Stimulated activated naive B cell treated with anti-CD40 and anti-IgM and Interleukin-4, amounts not matched to agents 10 μg/mL and 1 μg/mL and 100 μg/mL, for 72 hours (primary cell): ENCODE data around the gene WDFY4.

Source experiments
- ATAC-seq, 2 donors: fragments of 150-1000 bp; cut with Tn5 transposase; replicated peaks; 2 replicates each; pipeline ENCODE4 v1.10.0; 2021; ENCODE audit warnings: moderate library complexity in 1 of 2
- DNase-seq: peaks from one replicate; pipeline ENCODE4 v3.0.0; 2021
- H3K27ac Mint-ChIP-seq: one replicate; pipeline ENCODE4 v1.8.0; 2022; ENCODE audit warnings: mild to moderate bottlenecking, mixed read lengths
- H3K27me3 Mint-ChIP-seq, 2 donors: one replicate each; pipeline ENCODE4 v1.8.0; 2022; ENCODE audit warnings: mixed read lengths in 2 of 2
- H3K36me3 Mint-ChIP-seq, 2 donors: one replicate each; pipeline ENCODE4 v1.8.0; 2022; ENCODE audit warnings: mixed read lengths in 2 of 2, mild to moderate bottlenecking in 1 of 2
- H3K4me1 Mint-ChIP-seq, 2 donors: one replicate each; pipeline ENCODE4 v1.8.0; 2022; ENCODE audit warnings: mixed read lengths in 2 of 2, mild to moderate bottlenecking in 1 of 2
- H3K4me3 Mint-ChIP-seq, 2 donors: one replicate each; pipeline ENCODE4 v1.8.0; 2022; ENCODE audit warnings: mild to moderate bottlenecking in 2 of 2, mixed read lengths in 2 of 2, moderate library complexity in 1 of 2
- H3K9me3 Mint-ChIP-seq, 2 donors: one replicate each; pipeline ENCODE4 v1.8.0; 2022; ENCODE audit warnings: mixed read lengths in 2 of 2, mild to moderate bottlenecking in 1 of 2

WDFY4 gene

DNA sequence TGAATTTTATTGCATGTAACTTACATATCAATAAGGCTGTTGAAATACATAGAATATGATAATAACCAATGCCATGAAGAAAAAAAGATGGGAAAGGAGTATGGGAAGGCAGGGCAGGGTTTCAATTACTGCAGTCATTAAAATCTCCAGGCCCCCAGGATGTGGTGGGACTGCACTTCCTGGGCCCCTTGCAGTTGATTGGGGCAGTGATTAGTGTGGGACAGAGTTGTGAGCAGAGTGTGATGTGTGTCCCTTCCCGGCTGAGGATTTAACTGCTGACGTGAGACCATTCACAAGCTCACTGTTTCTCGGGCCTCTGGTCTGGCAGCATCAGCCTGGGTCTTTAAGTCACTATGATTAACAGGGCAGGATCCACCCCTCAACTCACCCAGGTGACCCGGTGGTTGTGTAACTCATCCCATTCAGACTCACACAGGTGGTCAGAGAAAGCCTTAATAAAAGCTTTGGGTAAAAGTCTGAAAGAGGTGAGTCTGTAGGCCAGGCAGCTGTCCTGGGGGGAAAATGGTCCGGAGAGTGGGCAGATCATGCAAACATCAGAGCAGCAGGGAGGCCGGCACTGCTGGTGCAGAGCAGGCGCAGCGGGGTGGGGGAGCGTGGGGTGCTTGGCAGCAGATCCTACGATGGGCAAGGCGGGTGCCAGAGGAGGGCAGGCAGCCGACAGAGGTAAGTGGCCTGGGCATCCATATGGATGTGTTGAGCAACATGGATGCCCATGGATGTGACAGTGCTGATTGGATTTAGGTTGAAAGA is 36.3 kb upstream of the WDFY4 start:
- H3K4me3 Mint-ChIP-seq = no peak overlapping the region
- H3K27me3 Mint-ChIP-seq = peaks cover 22 to 31% of the 10 kb centered on the region in 2 donors
- H3K27ac Mint-ChIP-seq = no peak overlapping the region
- ATAC-seq = no peak
- H3K36me3 Mint-ChIP-seq = peaks cover 2% of the 10 kb centered on the region in 2 donors
- DNase-seq = no peak
- no peaks in the 10 kb centered on the region for H3K9me3 Mint-ChIP-seq
- peaks cover 17 to 28% of the 10 kb centered on the region in 2 donors for H3K4me1 Mint-ChIP-seq

DNA sequence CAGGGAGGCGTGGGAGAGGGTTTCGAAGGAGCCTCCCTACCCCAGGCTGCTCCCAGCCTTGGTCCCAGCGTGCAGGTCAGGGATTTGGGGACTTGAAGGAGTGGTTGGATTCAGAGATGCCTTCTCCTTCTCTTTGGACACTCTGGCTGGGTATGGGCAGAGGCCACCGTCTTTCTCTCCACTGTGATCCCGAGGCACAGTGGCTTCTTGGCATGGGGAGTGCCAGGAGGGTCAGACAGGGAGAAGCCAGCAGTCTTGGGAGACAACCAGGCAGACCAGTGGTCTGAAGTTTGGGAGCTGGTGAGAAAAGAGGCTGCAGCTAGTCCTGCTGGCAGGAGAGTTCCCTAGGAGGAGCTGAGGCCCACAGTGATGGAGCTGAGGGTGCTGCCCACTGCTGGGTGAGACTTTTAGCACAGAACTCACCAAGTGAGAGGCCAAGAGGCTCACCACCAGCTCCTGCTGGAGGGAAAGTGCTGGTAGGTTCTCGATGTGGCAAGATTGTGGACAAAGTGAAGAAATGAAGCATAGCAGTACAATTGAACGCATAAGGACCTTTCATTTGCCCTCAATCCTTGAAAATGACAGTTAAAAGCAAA is 35.2 kb upstream of the WDFY4 start:
- no peak overlapping the region for H3K27ac Mint-ChIP-seq
- H3K36me3 Mint-ChIP-seq = peaks cover 2 to 6% of the 10 kb centered on the region in 2 donors
- H3K9me3 Mint-ChIP-seq = peaks cover 0 to 2% of the 10 kb centered on the region in 2 donors
- no peak for DNase-seq
- peak in 1 of 2 donors; percentile 25 for ATAC-seq
- peaks cover 27 to 38% of the 10 kb centered on the region in 2 donors for H3K27me3 Mint-ChIP-seq
- H3K4me3 Mint-ChIP-seq = no peak overlapping the region
- peaks cover 22 to 32% of the 10 kb centered on the region in 2 donors for H3K4me1 Mint-ChIP-seq

- H3K27ac Mint-ChIP-seq = no peak overlapping the region
- no peak for ATAC-seq
- H3K27me3 Mint-ChIP-seq = peaks cover 36 to 49% of the 10 kb centered on the region in 2 donors
- peaks cover 24 to 49% of the 10 kb centered on the region in 2 donors for H3K4me1 Mint-ChIP-seq
- no peak overlapping the region for H3K4me3 Mint-ChIP-seq
- H3K36me3 Mint-ChIP-seq = peaks cover 2 to 10% of the 10 kb centered on the region in 2 donors
- no peak for DNase-seq
- H3K9me3 Mint-ChIP-seq = peaks cover 0 to 2% of the 10 kb centered on the region in 2 donors
These were observed 33.4 kb upstream of the WDFY4 start for GRCh38 chr10:48651293-48651692.

DNA sequence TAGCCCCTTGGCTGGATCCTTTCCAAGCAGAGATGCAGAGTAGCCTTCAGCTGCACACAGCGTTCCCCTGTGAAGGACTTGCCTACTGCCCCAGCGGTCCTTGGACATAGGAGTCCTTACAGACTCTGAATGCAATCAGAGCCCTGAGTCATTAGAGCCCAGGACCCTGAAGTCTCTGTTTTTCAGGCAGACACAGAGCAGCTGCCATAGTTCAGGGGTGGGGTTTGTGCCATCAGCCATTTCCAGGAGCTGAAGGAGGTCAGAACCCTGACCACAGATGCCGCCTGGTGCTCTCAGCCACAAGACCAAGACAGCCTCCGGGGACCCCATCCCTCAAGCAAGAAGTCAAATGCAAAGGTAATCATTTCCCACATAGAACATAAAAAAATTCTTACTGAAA is 32.8 kb upstream of the WDFY4 start:
- Mint-ChIP-seq H3K4me3 (no peak overlapping the region), H3K9me3 (peaks cover 0 to 2% of the 10 kb centered on the region in 2 donors), H3K27ac (no peak overlapping the region), H3K27me3 (peaks cover 36 to 49% of the 10 kb centered on the region in 2 donors), H3K36me3 (peaks cover 2 to 10% of the 10 kb centered on the region in 2 donors), H3K4me1 (peaks cover 29 to 54% of the 10 kb centered on the region in 2 donors)
- DNase-seq = no peak
- peak in 1 of 2 donors; percentile 24 for ATAC-seq

GRCh38 chr10:48652344-48652743 is 32.3 kb upstream of the WDFY4 start:
- DNase-seq (no peak), ATAC-seq (no peak)
- peaks cover 0 to 2% of the 10 kb centered on the region in 2 donors for H3K9me3 Mint-ChIP-seq
- H3K27me3 Mint-ChIP-seq = peaks cover 36 to 49% of the 10 kb centered on the region in 2 donors
- H3K27ac Mint-ChIP-seq = no peak overlapping the region
- H3K4me1 Mint-ChIP-seq = peaks cover 29 to 59% of the 10 kb centered on the region in 2 donors
- H3K4me3 Mint-ChIP-seq = no peak overlapping the region
- peaks cover 2 to 10% of the 10 kb centered on the region in 2 donors for H3K36me3 Mint-ChIP-seq

DNA sequence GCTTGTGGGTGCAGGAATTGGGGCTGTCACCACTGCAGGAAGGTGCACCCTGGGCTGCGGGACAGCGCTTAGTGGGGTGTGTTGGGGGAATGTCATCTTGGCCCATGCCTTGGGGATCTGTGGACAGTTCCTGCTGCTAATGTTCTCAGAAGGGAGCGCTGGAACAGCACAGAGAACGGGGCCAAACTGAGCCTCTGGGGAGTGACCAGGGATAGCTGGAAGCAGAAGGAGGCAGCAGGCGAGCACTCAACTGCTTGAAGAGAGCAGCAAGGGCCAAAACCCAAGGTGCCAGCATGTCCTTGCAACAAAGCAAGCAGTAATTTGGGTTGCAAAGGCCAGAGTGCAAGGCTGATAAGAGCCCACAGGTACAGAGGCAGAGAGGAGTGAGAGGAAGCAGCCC is 31.3 kb upstream of the WDFY4 start:
- H3K9me3 Mint-ChIP-seq = peaks cover 0 to 2% of the 10 kb centered on the region in 2 donors
- H3K4me3 Mint-ChIP-seq = peak overlapping the region in 1 of 2 donors; percentile 3
- DNase-seq = no peak
- peaks cover 31 to 66% of the 10 kb centered on the region in 2 donors for H3K4me1 Mint-ChIP-seq
- H3K27me3 Mint-ChIP-seq = peaks cover 36 to 48% of the 10 kb centered on the region in 2 donors
- no peak overlapping the region for H3K27ac Mint-ChIP-seq
- H3K36me3 Mint-ChIP-seq = peaks cover 2 to 10% of the 10 kb centered on the region in 2 donors
- no peak for ATAC-seq

DNA sequence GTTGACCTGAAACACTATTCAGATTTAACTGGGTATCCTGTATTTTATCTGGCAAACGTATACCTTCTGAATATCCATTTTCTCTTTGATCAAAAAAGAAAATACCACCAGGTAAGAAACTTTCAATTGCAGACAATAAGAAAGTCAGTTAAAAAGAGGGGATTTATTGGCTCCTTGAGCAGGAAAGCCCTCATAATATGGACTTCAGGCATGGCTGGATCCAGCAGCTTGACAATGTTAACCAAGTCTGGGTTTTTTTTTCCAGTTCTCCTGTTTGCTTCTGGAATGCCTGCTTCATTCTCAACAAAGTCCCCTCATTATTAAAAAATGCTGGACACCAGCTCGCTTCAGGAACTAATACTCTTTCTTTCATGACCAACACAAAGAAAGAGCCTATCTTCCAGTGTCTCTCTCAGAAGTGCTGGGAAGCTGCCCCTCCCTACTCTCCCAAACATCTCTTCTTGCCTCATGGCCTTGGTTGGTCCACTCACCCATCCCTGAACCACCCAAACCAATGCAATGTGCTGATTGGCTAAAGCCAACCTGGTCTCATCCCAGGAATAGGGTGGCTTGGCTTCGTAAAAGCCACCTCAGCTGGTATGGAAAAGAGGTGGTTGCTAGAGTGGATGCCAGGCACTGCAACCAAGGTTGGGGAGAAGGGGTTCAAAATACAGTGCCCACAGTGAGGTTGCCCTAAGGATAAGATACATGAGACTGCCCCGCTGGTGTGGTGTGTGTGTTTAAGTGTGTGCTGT is 30.6 kb upstream of the WDFY4 start:
- H3K9me3 Mint-ChIP-seq = peaks cover 0 to 2% of the 10 kb centered on the region in 2 donors
- DNase-seq = no peak
- H3K36me3 Mint-ChIP-seq = peaks cover 2 to 10% of the 10 kb centered on the region in 2 donors
- no peak for ATAC-seq
- no peak overlapping the region for H3K27ac Mint-ChIP-seq
- H3K4me3 Mint-ChIP-seq = peak overlapping the region; percentile 29 to 87
- peaks cover 39 to 73% of the 10 kb centered on the region in 2 donors for H3K4me1 Mint-ChIP-seq
- H3K27me3 Mint-ChIP-seq = peaks cover 33 to 40% of the 10 kb centered on the region in 2 donors

DNA sequence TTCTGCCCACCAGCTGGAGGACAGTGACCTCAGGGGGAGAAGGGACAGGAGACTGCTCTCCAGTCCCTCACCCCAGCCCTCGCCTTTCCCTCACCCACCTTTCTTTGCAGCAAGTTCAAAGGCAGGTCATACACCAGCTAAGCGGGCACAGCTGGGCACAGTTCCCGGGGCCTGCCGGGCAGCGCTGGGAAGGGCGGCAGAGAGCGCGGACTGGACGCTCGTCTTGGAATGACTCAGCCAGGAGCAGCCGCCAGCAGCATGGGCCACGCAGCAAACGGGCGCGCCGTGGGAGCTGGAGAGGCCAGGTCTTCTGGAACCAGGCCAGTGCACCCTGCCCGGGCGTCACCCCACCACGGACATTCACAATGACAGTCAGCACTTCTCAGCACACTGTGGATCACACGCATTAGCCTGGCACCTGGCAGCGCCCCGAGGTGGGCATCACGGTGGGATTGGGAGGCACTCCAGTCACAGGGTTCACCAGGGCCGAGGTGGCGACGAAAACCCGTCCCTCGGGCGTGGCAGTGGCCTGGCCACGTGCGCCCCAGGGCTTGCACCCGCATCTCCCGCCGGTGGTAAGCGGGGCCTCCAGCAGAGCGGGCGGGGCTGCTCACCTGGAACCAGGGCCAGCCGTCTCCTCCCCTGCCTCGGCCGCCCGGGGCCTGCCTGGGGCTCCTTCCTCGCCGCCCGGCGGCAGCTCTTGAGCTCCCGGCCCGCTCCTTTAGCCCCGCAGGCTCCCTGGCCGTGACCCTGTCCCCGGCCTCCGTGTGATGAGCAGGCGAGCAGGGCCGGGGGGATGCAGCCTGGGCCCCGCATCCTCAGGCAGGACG is 29.0 kb upstream of the WDFY4 start:
- ATAC-seq (peak; percentile 42 to 53), DNase-seq (peak; percentile 47)
- peaks cover 2 to 10% of the 10 kb centered on the region in 2 donors for H3K36me3 Mint-ChIP-seq
- peak overlapping the region; percentile 87 to 89 for H3K4me3 Mint-ChIP-seq
- peak overlapping the region; percentile 65 for H3K27ac Mint-ChIP-seq
- peaks cover 42 to 77% of the 10 kb centered on the region in 2 donors for H3K4me1 Mint-ChIP-seq
- peaks cover 26 to 32% of the 10 kb centered on the region in 2 donors for H3K27me3 Mint-ChIP-seq
- H3K9me3 Mint-ChIP-seq = peaks cover 0 to 2% of the 10 kb centered on the region in 2 donors

DNA sequence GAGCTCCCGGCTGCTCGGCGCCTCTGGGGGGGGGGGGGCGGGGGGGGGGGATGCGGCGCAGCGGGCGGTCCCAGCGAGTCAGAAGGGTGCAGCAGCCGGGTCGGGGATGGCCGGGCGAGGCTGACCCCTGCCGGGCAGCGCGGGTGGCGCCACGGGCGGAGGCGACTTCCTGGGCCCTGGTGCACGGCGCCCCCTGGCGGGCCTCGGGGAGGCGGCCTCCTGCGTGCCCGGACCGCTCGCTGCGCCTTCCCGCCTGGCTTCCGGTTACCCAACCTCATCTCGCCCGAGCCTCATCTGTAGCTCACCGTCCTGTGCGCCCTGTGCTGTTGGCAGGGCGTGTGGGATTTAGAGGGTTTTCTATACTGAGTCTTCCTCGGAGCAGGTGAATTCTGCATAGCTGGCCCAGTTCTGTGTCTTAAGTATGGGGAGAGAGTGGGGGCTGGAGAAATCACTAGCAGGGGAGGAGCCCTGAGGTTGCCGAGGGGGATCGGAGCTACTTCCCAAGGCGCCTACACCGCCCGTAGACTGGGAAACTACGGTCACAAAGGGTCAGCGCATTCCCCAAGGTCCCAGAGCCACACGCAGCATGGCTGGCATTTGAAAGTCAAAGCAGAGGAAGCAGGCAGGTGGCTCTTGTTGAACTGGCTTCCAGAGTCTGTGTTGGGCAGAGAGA is 28.3 kb upstream of the WDFY4 start:
- H3K27me3 Mint-ChIP-seq = peaks cover 22 to 27% of the 10 kb centered on the region in 2 donors
- DNase-seq (peak; percentile 92), ATAC-seq (peak; percentile 91 to 94)
- H3K4me1 Mint-ChIP-seq = peaks cover 44 to 79% of the 10 kb centered on the region in 2 donors
- peak overlapping the region; percentile 86 for H3K27ac Mint-ChIP-seq
- H3K4me3 Mint-ChIP-seq = peak overlapping the region; percentile 87 to 89
- peaks cover 0 to 2% of the 10 kb centered on the region in 2 donors for H3K9me3 Mint-ChIP-seq
- peaks cover under 1 to 10% of the 10 kb centered on the region in 2 donors for H3K36me3 Mint-ChIP-seq

- peak overlapping the region; percentile 31 for H3K27ac Mint-ChIP-seq
- H3K4me1 Mint-ChIP-seq = peaks cover 46 to 79% of the 10 kb centered on the region in 2 donors
- peaks cover 0 to 10% of the 10 kb centered on the region in 2 donors for H3K36me3 Mint-ChIP-seq
- H3K4me3 Mint-ChIP-seq = peak overlapping the region; percentile 87 to 89
- DNase-seq (no peak), ATAC-seq (no peak)
- H3K9me3 Mint-ChIP-seq = peaks cover 0 to 2% of the 10 kb centered on the region in 2 donors
- H3K27me3 Mint-ChIP-seq = peaks cover 18 to 23% of the 10 kb centered on the region in 2 donors
These were observed 27.8 kb upstream of the WDFY4 start for GRCh38 chr10:48656914-48657305.

DNA sequence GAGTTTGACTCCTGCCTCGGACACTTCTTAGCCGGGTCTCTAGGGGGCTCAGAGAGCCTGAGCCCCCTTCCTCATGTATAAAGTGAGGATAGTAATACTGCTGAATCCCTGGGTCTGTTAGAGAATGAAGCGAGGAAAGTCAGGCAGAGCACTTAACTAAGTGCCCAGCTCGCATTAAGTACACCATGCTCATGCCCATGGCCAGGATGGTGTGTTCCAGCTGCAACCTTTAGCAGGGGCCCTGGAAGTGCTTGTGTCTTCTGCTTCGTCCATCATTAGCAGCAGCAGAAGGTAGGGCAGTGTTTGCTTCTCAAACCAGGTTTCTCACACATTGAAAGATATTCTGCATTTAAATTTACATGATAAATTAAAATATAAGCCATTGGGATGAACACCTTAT is 27.3 kb upstream of the WDFY4 start:
- Mint-ChIP-seq H3K27me3 (peaks cover 18 to 23% of the 10 kb centered on the region in 2 donors), H3K4me3 (no peak overlapping the region), H3K27ac (no peak overlapping the region), H3K9me3 (peaks cover 0 to 2% of the 10 kb centered on the region in 2 donors), H3K36me3 (peaks cover 0 to 10% of the 10 kb centered on the region in 2 donors), H3K4me1 (peaks cover 46 to 78% of the 10 kb centered on the region in 2 donors)
- ATAC-seq = no peak
- DNase-seq = no peak

- H3K4me1 Mint-ChIP-seq = peaks cover 40 to 75% of the 10 kb centered on the region in 2 donors
- H3K36me3 Mint-ChIP-seq = peaks cover 0 to 7% of the 10 kb centered on the region in 2 donors
- peak overlapping the region; percentile 92 for H3K27ac Mint-ChIP-seq
- no peak for ATAC-seq
- H3K9me3 Mint-ChIP-seq = peaks cover 0 to 2% of the 10 kb centered on the region in 2 donors
- H3K27me3 Mint-ChIP-seq = peaks cover 14 to 18% of the 10 kb centered on the region in 2 donors
- H3K4me3 Mint-ChIP-seq = peak overlapping the region in 1 of 2 donors; percentile 49
- peak; percentile 44 for DNase-seq
These were observed 26.3 kb upstream of the WDFY4 start for GRCh38 chr10:48658243-48658974.
